ENCODE measurements around the gene FCGBP. TPM values are rescaled to one million over a fixed set of nuclear protein-coding genes. Genes with fewer than 3 reads are reported as not detected.
"Not testable (repeated sequence)": the region's sequence is repeated elsewhere in the genome, so short reads cannot be mapped to it uniquely, and the experiment has no call there.

Gene FCGBP
- total RNA-seq, 1 experiment from 2014 or later = 0.08 TPM

GRCh38 chr19:39902326-39902725 is 32.1 kb downstream of the FCGBP start:
- in situ Hi-C loops (cut with HindIII; ENCODE audit: low pct_unique_long_range_greater_than_20kb, low sequenced_read_pairs); DNase-seq (ENCODE audit: low read depth, low spot score): not testable (repeated sequence)

DNA sequence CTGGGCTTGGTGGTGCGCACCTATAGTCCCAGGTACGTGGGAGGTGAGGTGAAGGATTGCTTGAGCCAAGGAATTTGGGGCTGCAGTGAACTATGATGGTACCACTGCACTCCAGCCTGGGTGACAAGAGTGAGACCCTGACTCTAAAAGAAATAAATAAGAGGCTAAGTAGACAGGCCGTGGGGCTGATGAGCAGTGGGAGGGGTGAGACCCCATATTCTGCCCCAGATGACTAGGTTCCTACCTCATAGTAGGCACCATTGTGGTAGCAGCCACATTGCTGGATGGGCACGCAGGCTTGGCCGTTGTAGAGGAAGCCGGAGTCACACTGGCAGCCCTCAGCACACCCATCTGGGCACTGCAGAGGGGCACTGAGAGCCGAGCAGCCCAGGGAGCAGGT is 32.8 kb downstream of the FCGBP start:
- in situ Hi-C loops (cut with HindIII; ENCODE audit: low pct_unique_long_range_greater_than_20kb, low sequenced_read_pairs); DNase-seq (ENCODE audit: low read depth, low spot score): not testable (repeated sequence)

GRCh38 chr19:39898858-39899257 is 35.6 kb downstream of the FCGBP start:
- DNase-seq (ENCODE audit: low read depth, low spot score); in situ Hi-C loops (cut with HindIII; ENCODE audit: low pct_unique_long_range_greater_than_20kb, low sequenced_read_pairs): not testable (repeated sequence)

- peak; percentile 65 for DNase-seq (ENCODE audit: low read depth, low spot score)
- in situ Hi-C loops (cut with HindIII; ENCODE audit: low pct_unique_long_range_greater_than_20kb, low sequenced_read_pairs) = not testable (repeated sequence)
Measured at GRCh38 chr19:39897511-39898245, 36.8 kb downstream of the FCGBP start.

DNA sequence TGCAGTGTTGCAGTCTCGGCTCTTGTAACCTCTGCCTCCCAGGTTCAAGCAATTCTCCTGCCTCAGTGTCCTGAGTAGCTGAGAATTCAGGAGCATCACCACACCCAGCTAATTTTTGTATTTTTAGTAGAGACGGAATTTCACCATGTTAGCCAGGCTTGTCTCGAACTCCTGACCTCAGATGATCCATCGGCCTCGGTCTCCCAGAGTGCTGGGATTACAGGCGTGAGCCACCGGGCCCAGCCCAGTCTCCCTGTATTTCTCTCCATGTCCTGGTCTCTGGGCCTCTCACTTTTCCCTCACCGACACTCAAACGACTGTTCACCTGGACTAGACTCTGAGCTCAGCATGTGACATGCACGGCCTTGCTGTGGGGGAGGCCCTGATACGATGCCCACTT is 39.3 kb downstream of the FCGBP start:
- DNase-seq (ENCODE audit: low read depth, low spot score); in situ Hi-C loops (cut with HindIII; ENCODE audit: low pct_unique_long_range_greater_than_20kb, low sequenced_read_pairs): not testable (repeated sequence)

DNA sequence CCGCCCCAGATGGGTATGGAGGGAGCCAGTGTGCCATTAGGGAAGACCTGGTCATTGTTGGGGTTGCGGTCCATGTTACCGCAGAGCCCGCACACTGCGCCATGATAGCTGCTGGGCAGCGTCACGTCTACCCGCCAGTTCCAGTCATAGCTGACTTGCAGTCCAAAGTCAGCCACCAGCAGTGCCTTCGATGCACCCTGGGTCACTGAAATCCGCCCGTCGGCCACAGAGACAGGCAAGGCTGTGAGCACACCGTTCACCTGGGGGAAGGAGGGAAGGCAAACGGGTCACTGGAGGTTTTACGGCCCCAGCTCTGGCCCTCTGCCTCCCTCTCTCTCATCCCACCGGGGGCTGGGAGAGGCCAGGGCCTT is 40.2 kb downstream of the FCGBP start:
- in situ Hi-C loops (cut with HindIII; ENCODE audit: low pct_unique_long_range_greater_than_20kb, low sequenced_read_pairs); DNase-seq (ENCODE audit: low read depth, low spot score): not testable (repeated sequence)

DNA sequence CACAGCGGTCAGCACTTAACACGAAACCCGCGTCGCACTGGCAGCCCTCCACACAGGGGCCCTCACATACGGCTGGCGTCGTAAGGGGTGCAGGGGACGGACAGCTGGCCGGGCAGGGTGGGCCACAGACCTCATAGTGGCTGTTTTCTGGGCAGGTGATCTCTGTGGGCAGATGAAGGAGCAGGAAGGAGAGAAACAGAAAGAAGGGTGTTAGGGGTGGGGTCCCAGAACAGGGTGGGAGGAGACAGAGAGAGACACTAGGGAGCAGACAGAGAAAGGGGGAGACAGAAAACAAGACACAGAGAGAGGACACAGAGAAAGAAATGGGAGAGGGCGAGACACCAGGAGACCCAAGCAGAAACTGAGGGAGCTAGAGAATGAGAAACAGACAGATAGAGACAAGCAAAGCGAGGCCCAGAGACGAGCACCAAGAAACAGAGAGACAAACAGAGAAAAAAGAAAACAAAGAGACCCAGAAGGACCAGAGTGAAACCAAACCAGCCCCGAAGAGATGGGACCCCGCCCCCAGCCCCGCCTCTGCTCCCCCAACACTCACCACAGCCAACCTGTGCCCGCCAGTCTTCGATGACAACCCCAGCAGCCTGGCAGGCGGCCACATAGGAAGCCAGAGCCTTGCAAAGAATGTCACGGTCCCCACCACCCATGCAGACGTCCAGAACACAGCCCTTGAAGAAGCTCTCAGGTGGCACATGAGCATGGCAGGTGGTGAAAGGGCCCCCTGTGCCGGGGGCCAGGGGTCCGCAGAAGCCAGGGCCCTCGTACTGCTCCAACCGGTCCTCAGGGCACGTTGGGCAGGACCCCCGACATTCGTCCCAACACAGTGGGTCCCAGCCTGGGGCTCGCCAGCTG is 40.8 kb downstream of the FCGBP start:
- DNase-seq (ENCODE audit: low read depth, low spot score); in situ Hi-C loops (cut with HindIII; ENCODE audit: low pct_unique_long_range_greater_than_20kb, low sequenced_read_pairs): not testable (repeated sequence)

GRCh38 chr19:39892506-39892902 is 41.9 kb downstream of the FCGBP start:
- in situ Hi-C loops (cut with HindIII; ENCODE audit: low pct_unique_long_range_greater_than_20kb, low sequenced_read_pairs) = not testable (repeated sequence)

DNA sequence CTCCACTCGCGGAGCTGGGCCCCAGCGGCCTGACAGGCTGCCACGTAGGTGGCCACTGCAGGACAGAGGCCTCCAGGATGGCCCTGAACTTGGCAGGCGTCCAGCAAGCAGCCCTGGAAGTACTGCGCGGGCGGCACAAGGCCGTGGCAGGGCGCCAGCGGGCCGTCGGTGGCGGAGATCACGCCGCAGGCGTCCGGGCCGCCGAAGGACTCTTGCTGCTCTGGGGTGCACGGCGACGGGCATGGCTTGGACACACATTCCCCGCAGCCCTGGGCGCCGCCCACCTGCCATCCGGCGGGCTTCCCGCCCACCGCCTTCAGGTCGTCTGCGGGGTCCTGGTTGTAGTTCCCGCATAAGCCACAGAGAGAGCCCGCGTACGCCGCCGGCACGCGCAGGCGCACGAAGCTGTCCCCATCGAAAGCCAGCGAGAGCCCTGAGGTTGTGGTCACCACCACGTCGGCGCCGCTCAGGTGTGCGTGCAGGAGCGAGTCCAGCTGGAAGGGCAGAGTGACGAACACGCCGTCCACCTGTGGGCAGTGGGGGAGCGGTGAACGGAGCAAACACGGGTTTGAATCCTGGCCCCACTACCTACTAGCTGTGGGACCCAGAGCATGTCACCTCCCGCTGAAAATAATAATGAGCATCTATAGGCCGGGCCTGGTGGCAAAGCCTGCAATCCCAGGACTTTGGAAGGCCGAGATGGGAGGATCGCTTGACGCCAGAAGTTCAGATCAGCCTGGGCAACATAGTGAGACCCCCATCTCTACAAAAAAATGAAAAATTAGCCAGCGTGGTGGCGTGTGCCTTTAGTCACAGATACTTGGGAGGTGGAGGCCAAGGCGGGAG is 42.6 kb downstream of the FCGBP start:
- DNase-seq (ENCODE audit: low read depth, low spot score); in situ Hi-C loops (cut with HindIII; ENCODE audit: low pct_unique_long_range_greater_than_20kb, low sequenced_read_pairs): not testable (repeated sequence)

More at GRCh38 chr19:39892506-39892902, 41.9 kb downstream of the FCGBP start:
- DNase-seq (ENCODE audit: low read depth, low spot score) = not testable (repeated sequence)

DNA sequence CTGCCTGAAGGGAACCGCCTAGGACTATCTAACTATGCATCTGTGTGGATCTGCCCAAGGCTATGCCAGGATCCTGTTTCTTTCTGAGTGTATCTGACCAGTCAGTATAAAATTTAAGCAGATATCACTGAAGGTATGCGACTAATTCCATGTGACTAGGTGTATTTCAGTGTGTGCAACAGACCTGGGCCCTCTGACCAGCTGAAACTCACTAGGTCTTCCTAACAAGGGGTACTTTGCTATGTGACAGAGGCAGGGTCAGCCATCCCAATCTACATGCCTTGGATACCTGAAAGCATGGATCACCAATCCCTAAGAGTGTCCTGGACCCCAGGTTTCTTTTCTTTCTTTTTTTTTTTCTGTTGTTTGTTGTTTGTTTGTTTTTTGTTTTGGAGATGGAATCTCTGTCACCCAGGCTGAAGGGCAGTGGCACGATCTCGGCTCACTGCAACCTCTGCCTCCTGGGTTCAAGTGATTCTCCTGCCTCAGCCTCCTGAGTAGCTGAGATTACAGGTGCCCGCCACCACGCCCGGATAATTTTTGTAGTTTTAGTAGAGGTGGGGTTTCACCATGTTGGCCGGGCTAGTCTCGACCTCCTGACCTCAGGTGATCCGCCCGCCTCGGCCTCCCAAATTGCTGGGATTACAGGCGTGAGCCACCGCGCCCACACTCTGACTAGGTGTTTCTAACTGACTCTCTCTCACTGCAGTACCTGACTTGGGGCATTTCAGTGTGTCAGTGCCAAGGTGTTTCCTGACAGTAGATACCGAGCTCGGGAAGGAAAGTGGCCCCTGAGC is 43.5 kb downstream of the FCGBP start:
- in situ Hi-C loops (cut with HindIII; ENCODE audit: low pct_unique_long_range_greater_than_20kb, low sequenced_read_pairs) = no loop called here
- DNase-seq (ENCODE audit: low read depth, low spot score) = no peak

DNA sequence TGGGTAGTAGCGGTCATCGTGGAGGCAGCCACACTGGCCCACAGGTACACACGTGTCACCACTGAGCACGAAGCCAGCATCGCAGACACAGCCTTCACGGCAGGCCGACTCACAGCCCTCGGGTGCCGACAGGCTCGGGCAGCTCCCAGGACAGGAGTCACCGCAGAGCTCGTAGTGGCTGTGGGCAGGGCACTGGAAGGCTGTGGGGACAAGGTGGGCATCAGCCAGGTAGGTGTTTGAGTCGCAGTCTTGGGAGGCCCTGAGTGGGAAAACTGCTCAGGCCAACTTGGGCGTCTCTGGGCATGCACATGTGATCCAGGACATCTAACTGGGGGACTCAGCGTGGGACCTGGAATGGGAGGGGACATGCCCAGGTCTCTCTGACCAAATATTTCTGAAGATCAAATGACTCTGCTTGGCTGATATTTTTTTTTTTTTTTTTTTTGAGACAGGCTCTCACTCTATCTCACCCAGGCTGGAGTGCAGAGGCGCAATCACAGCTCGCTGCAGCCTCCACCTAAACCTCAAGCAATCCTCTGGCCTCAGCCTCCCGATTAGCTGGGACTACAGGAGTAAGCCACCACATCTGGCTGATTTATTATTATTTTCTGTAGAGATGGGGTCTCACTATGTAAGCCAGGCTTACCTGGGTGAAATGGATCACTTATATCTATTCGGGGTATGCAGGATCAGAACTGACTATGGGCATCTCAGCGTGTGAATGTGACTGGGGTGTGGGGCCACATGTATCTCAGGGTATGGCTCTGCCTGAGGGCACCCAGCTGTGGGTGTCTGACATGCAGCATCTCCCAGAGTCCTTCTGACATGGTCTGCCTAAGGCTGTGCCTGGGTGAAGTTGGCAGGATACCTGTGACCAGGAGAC is 44.3 kb downstream of the FCGBP start:
- in situ Hi-C loops (cut with HindIII; ENCODE audit: low pct_unique_long_range_greater_than_20kb, low sequenced_read_pairs); DNase-seq (ENCODE audit: low read depth, low spot score): not testable (repeated sequence)

DNA sequence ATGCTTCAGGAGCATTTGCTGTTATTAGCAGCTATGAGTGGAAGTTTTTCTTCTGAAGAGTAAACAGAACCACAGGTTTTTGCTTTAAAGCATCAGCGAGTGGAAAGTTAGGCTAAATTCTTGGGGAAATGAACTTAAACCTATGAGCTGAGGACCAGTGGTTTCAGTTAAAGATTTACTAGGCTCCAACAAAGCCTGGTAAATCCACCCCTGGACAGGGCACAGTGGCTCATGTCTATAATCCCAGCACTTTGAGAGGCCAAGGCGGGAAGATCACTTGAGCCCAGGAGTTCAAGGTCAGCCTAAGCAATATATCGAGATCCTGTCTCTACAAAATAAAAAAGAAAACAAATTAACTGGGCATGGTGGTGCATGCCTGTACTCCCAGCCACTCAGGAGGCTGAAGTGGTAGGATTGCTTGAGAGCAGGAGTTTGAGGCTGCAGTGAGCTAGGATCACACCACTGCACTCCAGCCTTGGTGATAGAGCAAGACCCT is 46.9 kb downstream of the FCGBP start:
- in situ Hi-C loops (cut with HindIII; ENCODE audit: low pct_unique_long_range_greater_than_20kb, low sequenced_read_pairs); DNase-seq (ENCODE audit: low read depth, low spot score): not testable (repeated sequence)

- DNase-seq (ENCODE audit: low read depth, low spot score); in situ Hi-C loops (cut with HindIII; ENCODE audit: low pct_unique_long_range_greater_than_20kb, low sequenced_read_pairs): not testable (repeated sequence)
Measured at GRCh38 chr19:39885821-39886554, 48.4 kb downstream of the FCGBP start.

GRCh38 chr19:39884721-39885120 is 49.7 kb downstream of the FCGBP start:
- in situ Hi-C loops (cut with HindIII; ENCODE audit: low pct_unique_long_range_greater_than_20kb, low sequenced_read_pairs); DNase-seq (ENCODE audit: low read depth, low spot score): not testable (repeated sequence)
